ENCODE measurements around the gene PAGE2. TPM values are rescaled to one million over a fixed set of nuclear protein-coding genes. Genes with fewer than 3 reads are reported as not detected.
"Not testable (repeated sequence)": the region's sequence is repeated elsewhere in the genome, so short reads cannot be mapped to it uniquely, and the experiment has no call there.

PAGE2 gene
- total RNA-seq, 2 experiments from 2014 or later = not detected

DNA sequence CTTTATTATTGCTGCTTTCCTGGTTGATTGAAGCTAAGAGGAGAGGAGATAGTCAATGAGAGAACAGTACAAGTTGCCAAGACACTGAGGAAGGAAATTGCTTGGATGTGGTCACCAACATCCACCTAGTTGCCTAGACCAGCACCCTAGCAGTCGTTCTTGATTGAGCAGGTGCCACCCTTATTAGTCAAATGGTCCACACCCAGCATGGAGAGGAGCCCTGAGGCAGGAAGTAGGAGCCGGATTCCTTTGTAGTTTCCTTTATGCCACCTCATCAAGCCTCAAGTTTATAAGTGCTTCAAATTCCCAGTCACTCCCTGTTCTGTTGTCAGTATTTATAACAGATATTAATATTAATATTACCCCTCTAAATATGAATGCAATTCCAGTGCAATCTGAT is 19.1 kb downstream of the PAGE2 start:
- no TSS peak for BruUV-seq (replicated peaks)
- TF ChIP-seq EZH2phosphoT487 (IDR thresholded peaks at IDR 0.05; ENCODE audit: borderline replicate concordance, low read depth, low read length) = no peak
- TF ChIP-seq, protein P1, sequence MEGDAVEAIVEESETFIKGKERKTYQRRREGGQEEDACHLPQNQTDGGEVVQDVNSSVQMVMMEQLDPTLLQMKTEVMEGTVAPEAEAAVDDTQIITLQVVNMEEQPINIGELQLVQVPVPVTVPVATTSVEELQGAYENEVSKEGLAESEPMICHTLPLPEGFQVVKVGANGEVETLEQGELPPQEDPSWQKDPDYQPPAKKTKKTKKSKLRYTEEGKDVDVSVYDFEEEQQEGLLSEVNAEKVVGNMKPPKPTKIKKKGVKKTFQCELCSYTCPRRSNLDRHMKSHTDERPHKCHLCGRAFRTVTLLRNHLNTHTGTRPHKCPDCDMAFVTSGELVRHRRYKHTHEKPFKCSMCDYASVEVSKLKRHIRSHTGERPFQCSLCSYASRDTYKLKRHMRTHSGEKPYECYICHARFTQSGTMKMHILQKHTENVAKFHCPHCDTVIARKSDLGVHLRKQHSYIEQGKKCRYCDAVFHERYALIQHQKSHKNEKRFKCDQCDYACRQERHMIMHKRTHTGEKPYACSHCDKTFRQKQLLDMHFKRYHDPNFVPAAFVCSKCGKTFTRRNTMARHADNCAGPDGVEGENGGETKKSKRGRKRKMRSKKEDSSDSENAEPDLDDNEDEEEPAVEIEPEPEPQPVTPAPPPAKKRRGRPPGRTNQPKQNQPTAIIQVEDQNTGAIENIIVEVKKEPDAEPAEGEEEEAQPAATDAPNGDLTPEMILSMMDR (conservative IDR thresholded peaks at IDR 0.05; ENCODE audit: low read length) = no peak
- intact Hi-C loops (cut with micrococcal nuclease; ENCODE audit: unreplicated experiment) = no loop called here

DNA sequence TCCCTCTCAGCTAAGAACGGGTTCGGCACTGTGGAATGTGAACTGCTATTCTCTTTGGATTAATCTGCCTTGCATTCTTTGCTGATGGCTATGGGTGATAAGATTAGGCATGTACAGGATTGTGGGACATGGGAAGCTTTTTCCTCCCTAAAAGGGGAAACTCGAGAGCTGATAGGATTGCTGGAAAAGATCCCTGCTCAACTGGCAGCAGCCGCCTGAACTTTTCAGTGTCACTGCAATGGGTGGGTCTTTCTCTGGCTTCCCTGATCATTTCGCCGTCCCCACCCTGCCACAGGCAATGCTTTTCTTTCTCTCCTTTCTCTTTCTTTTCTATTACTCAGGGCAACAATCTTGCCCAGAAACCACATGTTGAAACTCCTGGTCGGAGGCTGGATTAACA is 20.5 kb downstream of the PAGE2 start:
- H3K9me3 ChIP-seq (ENCODE audit: low read length) = no peaks in the 10 kb centered on the region
- DNase-seq (ENCODE audit: low spot score) = no peak
- no peak overlapping the region for H3K4me2 ChIP-seq (ENCODE audit: low read length)
- H3K27ac ChIP-seq (ENCODE audit: low read depth, low read length, poor library complexity, severe bottlenecking) = no peak overlapping the region
- H4K20me1 ChIP-seq (ENCODE audit: insufficient read depth, low read length) = no peaks in the 10 kb centered on the region
- no peaks in the 10 kb centered on the region for H3K4me1 ChIP-seq (ENCODE audit: insufficient read depth, low read length, poor library complexity, severe bottlenecking)
- no peaks in the 10 kb centered on the region for H3K79me2 ChIP-seq (ENCODE audit: insufficient read depth, low read depth, low read length)
- ChIA-PET POLR2A (no interaction called here), CTCF (ENCODE audit: unreplicated experiment) (no interaction called here)
- no peak overlapping the region for H3K4me3 ChIP-seq (ENCODE audit: low read depth, low read length, poor library complexity, severe bottlenecking)
- no peak for TF ChIP-seq EZH2phosphoT487 (IDR thresholded peaks at IDR 0.05; ENCODE audit: borderline replicate concordance, low read depth, low read length)
- TF ChIP-seq, protein P1 (conservative IDR thresholded peaks at IDR 0.05; ENCODE audit: low read length) = no peak
- no peak overlapping the region for H2AFZ ChIP-seq (ENCODE audit: low read length)
- H3K9me2 ChIP-seq (ENCODE audit: insufficient read depth, low read length) = no peaks in the 10 kb centered on the region
- H3K36me3 ChIP-seq (ENCODE audit: insufficient read depth, low read length) = no peaks in the 10 kb centered on the region
- no TSS peak for BruUV-seq (replicated peaks)
- intact Hi-C loops (cut with micrococcal nuclease; ENCODE audit: unreplicated experiment) = no loop called here

More for the DNA sequence above, 19.1 kb downstream of the PAGE2 start:
- Histone ChIP-seq H3K4me1 (ENCODE audit: insufficient read depth, low read length, poor library complexity, severe bottlenecking) (no peaks in the 10 kb centered on the region), H3K27ac (ENCODE audit: low read depth, low read length, poor library complexity, severe bottlenecking) (no peak overlapping the region), H3K9me3 (ENCODE audit: low read length) (no peaks in the 10 kb centered on the region), H3K4me2 (ENCODE audit: low read length) (no peak overlapping the region), H3K36me3 (ENCODE audit: insufficient read depth, low read length) (no peaks in the 10 kb centered on the region), H2AFZ (ENCODE audit: low read length) (no peak overlapping the region), H4K20me1 (ENCODE audit: insufficient read depth, low read length) (no peaks in the 10 kb centered on the region), H3K79me2 (ENCODE audit: insufficient read depth, low read depth, low read length) (no peaks in the 10 kb centered on the region), H3K4me3 (ENCODE audit: low read depth, low read length, poor library complexity, severe bottlenecking) (no peak overlapping the region), H3K9me2 (ENCODE audit: insufficient read depth, low read length) (no peaks in the 10 kb centered on the region)
- POLR2A ChIA-PET = interaction anchor here (0.6 kb wide), 1 partner anchor 445 kb away, joined by 3 read pairs; no protein-coding TSS in a partner anchor
- no peak for DNase-seq (ENCODE audit: low spot score)
- CTCF ChIA-PET (ENCODE audit: unreplicated experiment) = no interaction called here

DNA sequence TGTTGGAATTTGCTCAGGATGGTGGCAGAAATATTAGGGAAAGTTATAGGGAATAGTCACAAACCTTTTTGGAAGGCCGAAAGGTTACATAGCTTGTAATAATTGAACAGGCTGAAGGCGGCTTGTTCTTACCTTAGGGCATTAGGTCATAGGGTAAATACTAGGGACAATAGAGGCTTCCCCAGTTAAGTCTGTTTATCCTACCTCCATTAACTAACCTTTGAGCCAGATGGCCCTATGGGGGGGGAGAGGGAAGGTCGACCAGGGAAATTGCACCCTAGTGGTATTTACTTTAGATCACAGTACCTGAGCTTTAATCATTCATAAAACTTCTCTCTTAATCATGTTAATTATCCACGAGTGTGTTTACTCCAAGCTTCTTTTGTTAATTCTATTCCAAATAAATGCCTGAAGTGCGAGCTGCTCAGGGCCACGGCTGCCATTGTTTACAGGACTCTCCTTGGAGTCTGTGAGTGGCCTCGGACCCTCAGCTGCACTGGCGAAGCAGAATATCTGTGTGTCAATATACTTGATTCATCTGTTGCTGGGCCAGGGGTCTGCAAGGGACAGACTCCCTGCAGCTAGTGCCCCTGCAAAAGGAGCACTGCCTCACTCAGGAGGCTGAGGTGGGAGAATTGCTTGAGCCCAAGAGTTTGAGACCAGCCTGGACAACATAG is 22.9 kb downstream of the PAGE2 start:
- BruUV-seq (replicated peaks) = no TSS peak
- no peak overlapping the region for H3K4me2 ChIP-seq (ENCODE audit: low read length)
- no peaks in the 10 kb centered on the region for H3K4me1 ChIP-seq (ENCODE audit: insufficient read depth, low read length, poor library complexity, severe bottlenecking)
- H3K9me3 ChIP-seq (ENCODE audit: low read length) = no peaks in the 10 kb centered on the region
- DNase-seq (ENCODE audit: low spot score) = no peak
- H2AFZ ChIP-seq (ENCODE audit: low read length) = no peak overlapping the region
- intact Hi-C loops (cut with micrococcal nuclease; ENCODE audit: unreplicated experiment) = no loop called here
- no peak overlapping the region for H3K4me3 ChIP-seq (ENCODE audit: low read depth, low read length, poor library complexity, severe bottlenecking)
- POLR2A ChIA-PET = no interaction called here
- no peaks in the 10 kb centered on the region for H3K36me3 ChIP-seq (ENCODE audit: insufficient read depth, low read length)
- CTCF ChIA-PET (ENCODE audit: unreplicated experiment) = no interaction called here
- TF ChIP-seq EZH2phosphoT487 (IDR thresholded peaks at IDR 0.05; ENCODE audit: borderline replicate concordance, low read depth, low read length) = no peak
- TF ChIP-seq, protein P1 (conservative IDR thresholded peaks at IDR 0.05; ENCODE audit: low read length) = no peak
- no peaks in the 10 kb centered on the region for H4K20me1 ChIP-seq (ENCODE audit: insufficient read depth, low read length)
- H3K27ac ChIP-seq (ENCODE audit: low read depth, low read length, poor library complexity, severe bottlenecking) = no peak overlapping the region
- no peaks in the 10 kb centered on the region for H3K9me2 ChIP-seq (ENCODE audit: insufficient read depth, low read length)
- H3K79me2 ChIP-seq (ENCODE audit: insufficient read depth, low read depth, low read length) = no peaks in the 10 kb centered on the region

DNA sequence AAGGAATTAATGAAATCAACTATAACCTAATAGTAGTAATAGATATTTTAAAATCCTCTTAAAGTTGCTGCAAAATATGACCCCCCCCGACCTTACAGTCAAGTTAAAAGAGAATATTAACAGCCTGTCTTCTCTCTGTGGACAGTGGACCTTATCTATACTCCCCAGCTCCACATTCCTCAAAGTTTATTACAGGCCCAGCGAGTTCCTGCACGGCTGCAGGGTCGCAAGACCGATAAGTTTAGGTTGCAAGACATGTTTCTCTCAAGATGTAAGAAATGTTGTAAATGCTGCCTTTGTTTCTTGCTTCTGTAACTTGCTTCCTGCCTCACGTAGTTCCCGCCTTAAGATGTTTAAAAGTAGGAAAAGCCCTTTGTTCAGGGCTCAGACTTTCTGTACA is 27.8 kb downstream of the PAGE2 start:
- BruUV-seq (replicated peaks); H3K27ac ChIP-seq (ENCODE audit: low read depth, low read length, poor library complexity, severe bottlenecking); H3K4me2 ChIP-seq (ENCODE audit: low read length); H3K9me2 ChIP-seq (ENCODE audit: insufficient read depth, low read length); intact Hi-C loops (cut with micrococcal nuclease; ENCODE audit: unreplicated experiment); CTCF ChIA-PET (ENCODE audit: unreplicated experiment); H3K9me3 ChIP-seq (ENCODE audit: low read length); DNase-seq (ENCODE audit: low spot score); H2AFZ ChIP-seq (ENCODE audit: low read length); H3K36me3 ChIP-seq (ENCODE audit: insufficient read depth, low read length); H4K20me1 ChIP-seq (ENCODE audit: insufficient read depth, low read length); H3K4me1 ChIP-seq (ENCODE audit: insufficient read depth, low read length, poor library complexity, severe bottlenecking); H3K4me3 ChIP-seq (ENCODE audit: low read depth, low read length, poor library complexity, severe bottlenecking); H3K79me2 ChIP-seq (ENCODE audit: insufficient read depth, low read depth, low read length): not testable (repeated sequence)
- POLR2A ChIA-PET = interaction anchor here (0.7 kb wide), 1 partner anchor 658 kb away, joined by 3 read pairs; no protein-coding TSS in a partner anchor
